Measurements from ENCODE around the gene PSMC4.

PSMC4 gene

GRCh38 chr19:39969266-39969665, 1.7 kb upstream of the PSMC4 start:
- no peak overlapping the region for H3K4me3 ChIP-seq (replicated peaks in 1 of 2; ENCODE audit: low read depth in 2 of 2, low read length in 2 of 2)
- peak in 1 of 2 donors; percentile 67 for DNase-seq (ENCODE audit: low read depth in 2 of 2)

GRCh38 chr19:39969681-39970424, 1.1 kb upstream of the PSMC4 start:
- DNase-seq (ENCODE audit: low read depth in 2 of 2): peak in 1 of 2 donors; percentile 4
- TF ChIP-seq CTCF (IDR thresholded peaks at IDR 0.05; ENCODE audit: low read depth, low read length): no peak
- H3K4me3 ChIP-seq (replicated peaks in 1 of 2; ENCODE audit: low read depth in 2 of 2, low read length in 2 of 2): peak overlapping the region; percentile 88 to 91

More at GRCh38 chr19:39969266-39969665, 1.7 kb upstream of the PSMC4 start:
- no peak for TF ChIP-seq CTCF (IDR thresholded peaks at IDR 0.05; ENCODE audit: low read depth, low read length)

GRCh38 chr19:39970425-39970674, 615 bp upstream of the PSMC4 start:
- TF ChIP-seq CTCF (IDR thresholded peaks at IDR 0.05; ENCODE audit: low read depth, low read length): no peak
- peak overlapping the region; percentile 88 to 91 for H3K4me3 ChIP-seq (replicated peaks in 1 of 2; ENCODE audit: low read depth in 2 of 2, low read length in 2 of 2)
- no peak for DNase-seq (ENCODE audit: low read depth in 2 of 2)

GRCh38 chr19:39971380-39972035, 543 bp downstream of the PSMC4 start:
- TF ChIP-seq CTCF (IDR thresholded peaks at IDR 0.05; ENCODE audit: low read depth, low read length): no peak
- H3K4me3 ChIP-seq (replicated peaks in 1 of 2; ENCODE audit: low read depth in 2 of 2, low read length in 2 of 2): peak overlapping the region; percentile 88 to 91
- no peak for DNase-seq (ENCODE audit: low read depth in 2 of 2)

- no peak for TF ChIP-seq CTCF (IDR thresholded peaks at IDR 0.05; ENCODE audit: low read depth, low read length)
- no peak overlapping the region for H3K4me3 ChIP-seq (replicated peaks in 1 of 2; ENCODE audit: low read depth in 2 of 2, low read length in 2 of 2)
- no peak for DNase-seq (ENCODE audit: low read depth in 2 of 2)
These were observed 3.6 kb downstream of the PSMC4 start for GRCh38 chr19:39974377-39975155.

GRCh38 chr19:39982883-39983282, 11.9 kb downstream of the PSMC4 start:
- no peak for DNase-seq (ENCODE audit: low read depth in 2 of 2)
- no peak overlapping the region for H3K4me3 ChIP-seq (replicated peaks in 1 of 2; ENCODE audit: low read depth in 2 of 2, low read length in 2 of 2)
- TF ChIP-seq CTCF (IDR thresholded peaks at IDR 0.05; ENCODE audit: low read depth, low read length): no peak

Measured in cardiac fibroblast (primary cell).